OCI-LY3 (cell line): ENCODE results near the gene AKR1C4.

Experiments
- H2AFZ ChIP-seq: fragments of 200-600, 300-600 bp; shearing (Covaris generic); 2 replicates; pipeline ENCODE4 v1.6.0; 2014; ENCODE audit warnings: antibody characterized with exemption, low read depth, low read length
- H3K27ac ChIP-seq: fragments of 200-600, 300-600 bp; sonication (generic); 2 replicates; pipeline ENCODE4 v1.5.1; 2014; ENCODE audit warnings: mild to moderate bottlenecking, low read length, moderate library complexity, mixed read lengths
- H3K27me3 ChIP-seq: fragments of 200-600, 300-600 bp; sonication (generic); 2 replicates; pipeline ENCODE4 v1.6.1; 2014; ENCODE audit warnings: low read depth, low read length, mixed read lengths
- H3K36me3 ChIP-seq: fragments of 200-600, 300-600 bp; sonication (generic); replicated peaks from 2 replicates; pipeline ENCODE3; 2014; ENCODE audit warnings: low read depth, low read length, mixed read lengths
- H3K4me1 ChIP-seq: fragments of 300-600, 200-600 bp; sonication (generic); 2 replicates; pipeline ENCODE4 v1.6.1; 2014; ENCODE audit warnings: low read length, mixed read lengths
- H3K4me2 ChIP-seq: fragments of 200-600, 300-600 bp; sonication (generic); 2 replicates; pipeline ENCODE4 v1.6.1; 2014; ENCODE audit warnings: low read length, mixed read lengths
- H3K4me3 ChIP-seq: fragments of 300-600, 200-600 bp; sonication (generic); 2 replicates; pipeline ENCODE4 v1.5.1; 2014; ENCODE audit warnings: antibody characterized with exemption, mild to moderate bottlenecking, low read length, moderate library complexity
- H3K79me2 ChIP-seq: fragments of 300-600, 200-600 bp; shearing (Covaris generic); 2 replicates; pipeline ENCODE4 v1.6.1; 2014; ENCODE audit warnings: mild to moderate bottlenecking, low read length, mixed read lengths
- H3K9ac ChIP-seq: fragments of 300-600, 200-600 bp; shearing (Covaris generic); 2 replicates; pipeline ENCODE4 v1.6.0; 2014; ENCODE audit warnings: mild to moderate bottlenecking, low read length, moderate library complexity
- H3K9me3 ChIP-seq: fragments of 200-600, 300-600 bp; shearing (Covaris generic); 2 replicates; pipeline ENCODE4 v1.6.1; 2014; ENCODE audit warnings: low read length, mixed read lengths; ENCODE audit not compliant: insufficient read depth
- H4K20me1 ChIP-seq: fragments of 200-600, 300-600 bp; sonication (generic); 2 replicates; pipeline ENCODE4 v1.6.1; 2016; ENCODE audit warnings: low read length, mixed read lengths; ENCODE audit not compliant: insufficient read depth
- EZH2phosphoT487 ChIP-seq: fragments of 200-600 bp; shearing (Covaris generic); IDR thresholded peaks from 2 replicates; pipeline ENCODE4 v1.6.1; 2018; ENCODE audit warnings: antibody characterized with exemption, mixed run types, low read depth
- TF ChIP-seq, protein P1 (sequence below): fragments of 200-600, 300-600 bp; sonication (generic); IDR thresholded peaks from 2 replicates; pipeline ENCODE4 v1.5.1; 2014; ENCODE audit warnings: antibody characterized with exemption, low read length, low read depth

The AKR1C4 gene

DNA sequence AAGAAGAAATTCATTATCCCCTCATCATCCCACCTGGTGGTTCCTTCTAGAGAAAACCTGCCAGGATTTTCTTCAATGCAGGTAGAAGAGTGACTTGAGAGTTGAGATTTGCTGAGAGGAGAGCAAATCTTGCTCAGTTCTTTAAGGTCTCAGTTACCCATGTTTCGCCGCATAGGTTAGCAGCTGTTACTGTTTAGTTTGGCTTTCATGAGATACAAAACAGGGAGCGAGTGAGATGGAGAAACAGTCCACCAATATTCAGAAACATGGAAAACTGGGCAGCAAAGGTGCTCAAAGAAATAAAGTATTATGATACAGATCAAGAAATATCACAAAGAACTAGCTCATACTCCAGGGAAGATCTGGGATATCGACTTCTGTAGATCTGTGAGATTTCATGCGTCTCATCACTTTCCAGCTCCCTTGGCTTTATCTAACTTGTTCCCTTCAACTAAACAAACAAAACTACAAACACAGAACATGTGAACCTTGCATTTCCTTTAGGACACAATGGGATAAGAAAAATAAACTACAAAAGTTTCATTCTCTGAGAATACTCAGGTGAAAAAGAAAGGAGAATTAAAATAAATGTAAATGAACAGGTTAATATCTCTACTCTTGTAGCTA is 63.4 kb downstream of the AKR1C4 start:
- Histone ChIP-seq H3K4me2 (no peak overlapping the region), H3K9ac (no peak overlapping the region), H4K20me1 (no peaks in the 10 kb centered on the region), H3K27ac (no peak overlapping the region), H3K4me3 (no peak overlapping the region), H2AFZ (no peak overlapping the region), H3K4me1 (no peaks in the 10 kb centered on the region), H3K36me3 (no peaks in the 10 kb centered on the region), H3K27me3 (no peaks in the 10 kb centered on the region), H3K79me2 (no peaks in the 10 kb centered on the region), H3K9me3 (no peaks in the 10 kb centered on the region)
- TF ChIP-seq EZH2phosphoT487 = no peak
- TF ChIP-seq, protein P1, sequence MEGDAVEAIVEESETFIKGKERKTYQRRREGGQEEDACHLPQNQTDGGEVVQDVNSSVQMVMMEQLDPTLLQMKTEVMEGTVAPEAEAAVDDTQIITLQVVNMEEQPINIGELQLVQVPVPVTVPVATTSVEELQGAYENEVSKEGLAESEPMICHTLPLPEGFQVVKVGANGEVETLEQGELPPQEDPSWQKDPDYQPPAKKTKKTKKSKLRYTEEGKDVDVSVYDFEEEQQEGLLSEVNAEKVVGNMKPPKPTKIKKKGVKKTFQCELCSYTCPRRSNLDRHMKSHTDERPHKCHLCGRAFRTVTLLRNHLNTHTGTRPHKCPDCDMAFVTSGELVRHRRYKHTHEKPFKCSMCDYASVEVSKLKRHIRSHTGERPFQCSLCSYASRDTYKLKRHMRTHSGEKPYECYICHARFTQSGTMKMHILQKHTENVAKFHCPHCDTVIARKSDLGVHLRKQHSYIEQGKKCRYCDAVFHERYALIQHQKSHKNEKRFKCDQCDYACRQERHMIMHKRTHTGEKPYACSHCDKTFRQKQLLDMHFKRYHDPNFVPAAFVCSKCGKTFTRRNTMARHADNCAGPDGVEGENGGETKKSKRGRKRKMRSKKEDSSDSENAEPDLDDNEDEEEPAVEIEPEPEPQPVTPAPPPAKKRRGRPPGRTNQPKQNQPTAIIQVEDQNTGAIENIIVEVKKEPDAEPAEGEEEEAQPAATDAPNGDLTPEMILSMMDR = no peak

DNA sequence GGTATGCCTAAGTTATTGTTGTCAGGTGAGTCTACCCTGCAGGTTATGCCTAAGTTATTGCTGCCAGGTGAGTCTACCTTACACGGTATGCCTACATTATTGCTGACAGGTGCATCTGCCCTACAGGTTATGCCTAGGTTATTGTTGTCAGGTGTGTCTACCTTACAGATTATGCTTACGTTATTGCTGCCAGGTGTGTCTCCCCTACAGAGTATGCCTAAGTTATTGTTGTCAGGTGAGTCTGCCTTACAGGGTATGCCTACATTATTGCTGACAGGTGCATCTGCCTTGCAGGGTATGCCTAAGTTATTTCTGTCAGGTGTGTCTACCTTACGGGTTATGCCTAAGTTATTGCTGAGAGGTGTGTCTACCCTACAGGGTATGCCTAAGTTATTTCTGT is 64.2 kb downstream of the AKR1C4 start:
- Histone ChIP-seq H3K27ac (no peak overlapping the region), H3K9ac (no peak overlapping the region), H3K9me3 (no peaks in the 10 kb centered on the region), H3K4me2 (no peak overlapping the region), H2AFZ (no peak overlapping the region), H3K4me3 (no peak overlapping the region), H3K79me2 (no peaks in the 10 kb centered on the region), H3K36me3 (no peaks in the 10 kb centered on the region), H4K20me1 (no peaks in the 10 kb centered on the region), H3K27me3 (no peaks in the 10 kb centered on the region), H3K4me1 (no peaks in the 10 kb centered on the region)
- no peak for TF ChIP-seq EZH2phosphoT487
- TF ChIP-seq, protein P1 = no peak

DNA sequence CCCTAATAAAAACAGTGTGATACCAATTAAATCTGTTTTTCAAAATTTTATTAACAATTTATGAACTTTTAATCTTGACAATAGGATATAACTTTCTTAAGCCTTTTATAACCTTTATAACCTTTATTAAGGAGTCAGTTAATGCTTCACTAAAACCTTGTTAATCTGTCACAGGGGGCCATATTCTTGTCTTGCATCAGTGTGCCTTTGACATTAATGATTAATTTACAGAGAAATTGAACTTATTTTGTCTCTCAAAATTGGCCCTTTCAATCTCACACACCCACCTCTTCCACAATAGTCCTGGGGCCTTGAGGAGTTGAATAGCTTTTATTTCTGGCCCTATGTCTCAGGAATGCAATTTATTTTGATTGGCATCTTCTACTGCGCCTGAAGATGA is 68.5 kb downstream of the AKR1C4 start:
- no peaks in the 10 kb centered on the region for H3K9me3 ChIP-seq
- H3K4me3 ChIP-seq = no peak overlapping the region
- H4K20me1 ChIP-seq = no peaks in the 10 kb centered on the region
- no peaks in the 10 kb centered on the region for H3K4me1 ChIP-seq
- no peaks in the 10 kb centered on the region for H3K79me2 ChIP-seq
- TF ChIP-seq, protein P1 = no peak
- TF ChIP-seq EZH2phosphoT487 = no peak
- no peak overlapping the region for H3K27ac ChIP-seq
- no peak overlapping the region for H2AFZ ChIP-seq
- H3K4me2 ChIP-seq = no peak overlapping the region
- no peak overlapping the region for H3K9ac ChIP-seq
- H3K27me3 ChIP-seq = no peaks in the 10 kb centered on the region
- H3K36me3 ChIP-seq = no peaks in the 10 kb centered on the region

DNA sequence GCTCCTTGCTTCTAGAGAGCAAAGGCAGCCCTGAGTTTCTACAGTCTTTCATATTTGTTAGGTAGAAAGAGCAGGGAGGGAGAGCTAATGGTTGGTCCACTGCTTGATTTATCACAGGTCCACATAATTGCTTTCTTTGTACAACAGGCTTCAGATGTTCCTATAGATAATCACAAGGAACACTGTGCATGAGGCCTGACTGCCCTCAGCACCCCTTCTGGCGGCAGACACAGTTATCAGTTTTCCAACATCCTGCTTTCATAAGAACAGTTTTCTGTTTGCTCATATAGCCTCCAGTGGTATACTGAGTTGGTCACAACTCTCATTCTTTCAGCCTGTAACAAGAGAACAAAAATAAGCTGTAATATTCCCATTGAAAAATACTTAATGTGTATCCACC is 69.7 kb downstream of the AKR1C4 start:
- Histone ChIP-seq H3K27me3 (no peaks in the 10 kb centered on the region), H2AFZ (no peak overlapping the region), H3K79me2 (no peaks in the 10 kb centered on the region), H3K4me1 (no peaks in the 10 kb centered on the region), H3K27ac (no peak overlapping the region), H3K4me2 (no peak overlapping the region), H3K9ac (no peak overlapping the region), H3K36me3 (no peaks in the 10 kb centered on the region), H3K9me3 (no peaks in the 10 kb centered on the region), H4K20me1 (no peaks in the 10 kb centered on the region), H3K4me3 (no peak overlapping the region)
- no peak for TF ChIP-seq EZH2phosphoT487
- TF ChIP-seq, protein P1 = no peak
